HG02884 (cell line): ENCODE measurements around the gene DNASE1L1.

Source experiments
- ATAC-seq: cut with Tn5 transposase; IDR thresholded peaks from one replicate; pipeline ENCODE4 v1.9.1; 2021; ENCODE audit warnings: mild to moderate bottlenecking, moderate library complexity; ENCODE audit not compliant: unreplicated experiment

The DNASE1L1 gene

DNA sequence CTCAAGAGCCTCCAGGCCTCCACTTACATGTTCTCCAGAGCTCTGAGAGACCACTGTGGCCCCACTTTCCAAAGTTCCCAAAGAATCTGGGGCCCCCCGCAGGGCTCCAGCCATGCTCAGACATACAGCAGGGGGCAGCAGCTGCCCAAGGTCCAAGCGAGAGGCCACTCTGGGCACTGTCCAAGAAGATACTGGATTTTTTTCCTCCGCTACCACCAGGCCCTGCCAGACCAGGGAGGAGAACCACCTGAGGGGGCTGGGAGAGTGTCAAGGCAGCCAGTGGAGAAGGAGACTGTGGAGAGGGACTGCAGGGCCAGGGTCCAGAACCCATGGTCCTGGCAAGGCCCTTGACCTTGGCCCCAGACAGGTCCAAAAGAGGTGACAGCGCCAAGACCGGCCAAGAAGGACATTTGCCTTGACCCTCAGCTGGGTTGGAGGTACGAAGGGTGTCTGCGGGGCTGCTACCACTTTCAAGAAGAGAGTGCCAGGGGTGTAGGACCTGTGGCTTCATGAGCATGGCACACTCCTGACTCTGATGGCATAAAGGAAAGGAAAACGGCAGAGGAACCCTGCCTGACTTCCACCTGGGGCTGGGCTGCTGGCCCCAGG is 24.7 kb downstream of the DNASE1L1 start:
- no peak for ATAC-seq

DNA sequence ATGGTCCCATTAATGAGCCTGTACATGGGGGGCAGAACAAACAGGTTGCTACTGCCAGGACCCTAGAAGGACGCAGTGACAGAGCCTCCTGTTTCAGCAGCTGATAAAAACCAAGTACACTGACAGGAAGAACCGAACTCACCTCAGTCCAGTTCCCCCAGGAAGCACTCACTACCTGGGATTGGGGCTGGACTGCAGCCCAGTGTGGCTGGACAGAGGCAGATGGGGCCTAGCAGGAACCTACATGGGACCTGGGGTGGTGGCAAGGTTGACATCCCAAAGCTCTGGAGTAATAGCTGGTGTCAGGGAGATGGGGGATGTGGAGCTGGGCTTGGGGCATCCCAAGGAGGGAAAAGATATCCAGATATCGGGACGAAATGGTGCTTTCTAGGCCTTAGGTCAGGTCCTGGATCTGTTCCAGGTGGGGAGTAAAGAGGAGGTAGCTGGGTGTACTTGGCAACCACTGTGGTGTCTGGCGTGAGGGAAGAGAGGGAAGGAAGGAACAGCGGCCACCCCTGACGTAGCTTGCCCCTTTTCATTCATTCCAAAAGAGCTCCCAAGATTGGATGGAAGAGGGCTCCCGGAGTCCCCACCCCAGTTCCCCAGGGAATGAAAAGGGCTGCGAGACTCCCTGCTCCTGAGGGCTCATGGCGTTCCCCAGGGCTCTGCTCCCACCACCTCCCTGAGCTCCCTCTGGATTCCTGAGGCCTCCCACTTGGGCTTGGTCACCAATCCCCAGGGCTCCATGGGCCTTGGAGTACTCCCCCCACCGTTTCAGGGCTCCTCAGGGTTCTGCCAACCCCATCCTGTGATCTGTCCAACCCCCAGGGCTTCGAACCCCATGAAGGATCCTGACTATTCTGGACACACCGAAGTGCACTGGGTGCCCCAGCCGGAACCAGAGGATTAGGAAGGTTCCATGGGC is 25.4 kb downstream of the DNASE1L1 start:
- no peak for ATAC-seq

GRCh38 chrX:154382483-154383069 is 26.5 kb downstream of the DNASE1L1 start:
- no peak for ATAC-seq

- ATAC-seq: no peak
Measured at GRCh38 chrX:154381271-154381670, 27.8 kb downstream of the DNASE1L1 start.

DNA sequence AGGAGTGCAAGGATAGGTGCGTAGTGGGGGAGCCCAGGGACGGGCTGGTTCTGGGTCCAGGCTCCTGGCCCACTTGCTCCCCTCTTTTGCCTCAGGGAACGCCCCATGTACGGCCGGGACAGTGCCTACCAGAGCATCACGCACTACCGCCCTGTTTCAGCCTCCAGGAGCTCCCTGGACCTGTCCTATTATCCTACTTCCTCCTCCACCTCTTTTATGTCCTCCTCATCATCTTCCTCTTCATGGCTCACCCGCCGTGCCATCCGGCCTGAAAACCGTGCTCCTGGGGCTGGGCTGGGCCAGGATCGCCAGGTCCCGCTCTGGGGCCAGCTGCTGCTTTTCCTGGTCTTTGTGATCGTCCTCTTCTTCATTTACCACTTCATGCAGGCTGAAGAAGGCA is 28.3 kb downstream of the DNASE1L1 start:
- no peak for ATAC-seq

GRCh38 chrX:154380153-154380552 is 28.9 kb downstream of the DNASE1L1 start:
- ATAC-seq: no peak

DNA sequence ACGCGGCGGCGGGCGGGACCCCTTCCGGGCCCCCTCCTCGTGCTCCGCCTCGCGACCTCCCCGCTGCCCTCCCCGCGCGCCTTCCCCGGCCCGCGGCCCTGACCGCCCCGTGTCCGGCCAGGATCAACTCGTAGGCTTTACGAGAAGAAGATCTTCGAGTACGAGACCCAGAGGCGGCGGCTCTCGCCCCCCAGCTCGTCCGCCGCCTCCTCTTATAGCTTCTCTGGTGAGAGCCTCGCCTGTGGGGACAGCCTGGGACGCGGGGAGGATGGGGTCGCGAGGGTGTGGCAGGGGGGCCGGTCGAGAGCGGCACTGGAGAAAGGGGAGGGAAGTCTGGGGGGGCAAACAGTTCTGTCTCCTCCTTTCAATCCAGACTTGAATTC is 29.5 kb downstream of the DNASE1L1 start:
- no peak for ATAC-seq

- peak; percentile 74 for ATAC-seq
Measured at GRCh38 chrX:154378799-154379568, 30.1 kb downstream of the DNASE1L1 start, which contains the start of gene EMD. Gene EMD (plus strand): TSS chrX:154379295. CDS start chrX:154379485, 190 bp downstream.

GRCh38 chrX:154378059-154378798 is 30.8 kb downstream of the DNASE1L1 start:
- peak; percentile 3 for ATAC-seq

- ATAC-seq: no peak
Measured at GRCh38 chrX:154376774-154377173, 32.3 kb downstream of the DNASE1L1 start.

GRCh38 chrX:154375156-154375504 is 33.9 kb downstream of the DNASE1L1 start:
- no peak for ATAC-seq

GRCh38 chrX:154374313-154375155 is 34.5 kb downstream of the DNASE1L1 start, which contains the start of gene FLNA:
Gene FLNA (minus strand): TSS chrX:154374634. CDS start chrX:154371245, 3,389 bp downstream.
- no peak for ATAC-seq

DNA sequence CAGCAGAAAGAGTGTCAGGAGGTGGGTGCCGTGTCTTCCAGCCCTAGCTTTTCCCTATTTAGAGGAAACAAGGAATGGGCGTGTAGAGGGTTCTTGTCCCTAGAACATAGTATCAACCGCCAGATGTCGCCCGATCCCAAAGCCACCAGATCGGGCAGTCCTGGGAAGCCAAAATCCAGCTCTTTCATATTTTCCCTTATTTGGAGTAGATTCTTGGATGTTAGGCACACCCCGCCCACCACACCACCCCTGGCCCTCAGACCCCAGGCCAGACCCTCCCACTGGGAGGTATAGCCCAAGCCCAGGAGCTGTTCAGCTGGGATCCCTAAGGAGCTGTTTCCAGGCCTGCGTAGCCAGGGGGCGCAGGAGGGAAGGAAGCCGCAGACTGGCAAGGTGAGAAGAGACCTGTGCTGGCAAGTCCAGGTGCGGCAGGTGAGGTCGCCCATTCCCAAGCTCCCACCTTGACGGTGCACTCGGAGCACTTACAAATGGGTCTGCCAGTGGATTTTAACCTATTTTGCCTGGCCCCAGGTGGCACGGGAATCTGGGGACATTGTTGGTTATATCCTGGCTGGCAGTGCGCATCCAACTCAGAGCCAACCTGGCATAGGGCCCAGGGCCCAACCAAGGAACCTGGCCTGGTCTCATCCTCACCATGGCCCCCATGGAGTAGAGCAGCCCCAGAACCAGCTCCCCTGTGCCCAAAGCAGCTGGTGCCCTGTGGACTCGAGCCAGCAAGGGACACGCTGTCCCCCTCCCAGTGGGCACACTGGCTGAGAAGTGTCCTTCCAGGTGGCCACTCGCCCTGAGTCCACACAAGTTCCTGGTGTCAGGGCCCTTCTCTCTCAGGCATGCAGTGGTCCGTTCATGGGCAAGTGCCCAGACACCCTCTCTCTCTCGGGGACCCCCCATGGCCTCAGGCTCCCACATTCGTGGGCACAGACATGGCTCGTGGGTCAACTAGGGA is 35.4 kb downstream of the DNASE1L1 start:
- no peak for ATAC-seq

- no peak for ATAC-seq
Measured at GRCh38 chrX:154372612-154373022, 36.4 kb downstream of the DNASE1L1 start.

DNA sequence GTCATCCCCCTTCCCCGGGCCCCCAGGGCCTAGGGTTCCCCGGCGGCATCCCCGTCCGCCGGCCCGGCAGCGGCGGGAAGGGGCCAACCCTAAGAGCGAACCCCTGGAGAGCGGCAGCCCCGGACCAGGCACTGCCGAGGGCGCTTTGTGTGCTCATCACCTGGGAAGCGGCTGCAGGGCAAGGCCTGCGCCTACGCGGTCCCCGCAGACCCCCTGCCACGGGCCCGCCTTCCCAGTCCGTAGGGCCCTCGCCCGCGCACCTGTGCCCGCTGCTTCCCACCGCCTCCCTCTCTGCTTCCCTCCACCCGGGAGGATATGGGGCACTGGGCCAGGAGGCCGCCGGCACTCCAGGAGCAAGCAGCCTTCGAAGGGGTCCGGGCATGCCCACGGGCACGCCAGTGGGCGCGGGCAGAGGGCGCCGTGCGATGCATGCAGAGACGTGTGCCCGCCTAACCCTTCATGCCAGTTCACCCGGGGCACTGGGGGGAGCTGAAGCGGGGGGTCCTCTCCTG is 37.2 kb downstream of the DNASE1L1 start:
- no peak for ATAC-seq

DNA sequence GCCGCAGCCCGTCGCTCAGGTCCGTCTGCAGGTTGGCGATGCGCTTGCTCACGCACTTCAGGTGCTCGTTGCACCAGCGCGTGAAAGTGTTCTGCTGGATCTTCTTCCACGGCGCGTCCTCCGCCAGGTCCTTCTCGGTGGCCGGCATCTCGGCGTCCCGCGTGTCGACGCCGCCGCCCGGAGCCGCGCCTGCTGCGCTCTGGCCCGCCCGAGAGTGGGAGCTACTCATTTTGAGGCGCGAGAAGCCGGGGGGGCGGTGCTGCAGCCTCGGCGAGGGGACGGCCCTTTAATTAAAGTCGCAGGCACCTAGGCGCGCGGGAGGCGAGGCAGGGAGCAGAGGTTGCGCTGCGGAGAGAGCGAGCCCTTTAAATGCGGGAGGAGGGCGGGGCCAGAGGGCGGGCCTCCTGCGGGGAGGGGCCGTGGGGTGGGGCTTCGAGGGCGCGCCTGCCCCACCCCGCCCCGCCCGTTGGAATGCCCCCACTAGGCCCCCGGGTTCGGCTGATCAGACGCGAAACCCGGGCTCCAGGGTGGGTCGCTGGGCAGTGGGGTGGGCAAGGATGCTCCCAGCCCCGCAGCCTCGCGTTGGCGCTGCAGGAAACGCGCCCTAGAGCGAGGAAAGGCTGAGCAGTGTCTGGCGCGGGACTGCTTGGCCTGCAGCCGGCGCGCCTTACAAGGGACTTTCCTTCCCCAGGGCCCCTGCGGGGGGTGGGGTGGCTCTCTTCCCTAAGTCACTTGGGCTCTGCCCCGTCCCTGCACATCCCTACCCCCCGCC is 37.9 kb downstream of the DNASE1L1 start:
- ATAC-seq: peak; percentile 54

- ATAC-seq: no peak
Measured at GRCh38 chrX:154370300-154371016, 38.6 kb downstream of the DNASE1L1 start.
